Suprapubic skin (tissue), 4 donors: ENCODE measurements around the gene KIAA2012. TPM values are rescaled to one million over a fixed set of nuclear protein-coding genes. Genes with fewer than 3 reads are reported as not detected.

Experiments used
- DNase-seq, 2 donors: peaks; one replicate each; pipeline ENCODE4 v3.0.0-alpha.2; 2019; ENCODE audit warnings: low spot score in 2 of 2
- H3K27ac ChIP-seq: fragments of 200-600 bp; sonication (generic); one replicate; pipeline ENCODE4 v1.5.1; 2019
- H3K27me3 ChIP-seq: fragments of 200-600 bp; sonication (generic); one replicate; pipeline ENCODE4 v1.5.1; 2019
- H3K36me3 ChIP-seq: fragments of 200-600 bp; sonication (generic); one replicate; pipeline ENCODE4 v1.5.1; 2019
- H3K4me1 ChIP-seq: fragments of 200-600 bp; sonication (generic); one replicate; pipeline ENCODE4 v1.5.1; 2019
- H3K4me3 ChIP-seq: fragments of 200-600 bp; sonication (generic); one replicate; pipeline ENCODE4 v1.5.1; 2019; ENCODE audit warnings: mild to moderate bottlenecking
- H3K9me3 ChIP-seq: fragments of 200-600 bp; sonication (generic); one replicate; pipeline ENCODE4 v1.5.1; 2019
- CTCF ChIP-seq, 2 donors: fragments of 200-600 bp in 1 of 2; fragments of 450-650 bp in 1 of 2; sonication (generic) in 1 of 2; IDR thresholded peaks; one replicate each; pipeline ENCODE4 v1.5.1; 2016 to 2019; ENCODE audit warnings: antibody characterized with exemption in 2 of 2, mild to moderate bottlenecking in 1 of 2, moderate library complexity in 1 of 2
- EP300 ChIP-seq: sonication (generic); formaldehyde crosslinking; IDR thresholded peaks from one replicate; pipeline ENCODE4 v1.6.1; 2017; ENCODE audit warnings: antibody characterized with exemption
- POLR2A ChIP-seq, 2 donors: fragments of 450-650 bp; IDR thresholded peaks; one replicate each; pipeline ENCODE4 v1.6.1; 2017; ENCODE audit warnings: antibody characterized with exemption in 2 of 2, mild to moderate bottlenecking in 2 of 2, moderate library complexity in 2 of 2
- POLR2AphosphoS5 ChIP-seq, 3 donors: sonication (generic); formaldehyde crosslinking; IDR thresholded peaks; one replicate each; pipeline ENCODE4 v1.6.1; 2017; ENCODE audit warnings: antibody characterized with exemption in 3 of 3
- WGBS: methylation state at CpG from one replicate; pipeline ENCODE4 v1.1.5; 2018; 5-methylcytosine and 5-hydroxymethylcytosine counted together
- total RNA-seq, 4 donors: library from RNA; depleted of rRNA; stranded (reverse); fragments of >200 nt; gene quantifications; one replicate each; pipeline ENCODE4 v1.1.0, GENCODE V29; 2016

KIAA2012 gene
- total RNA-seq, 4 donors from 2014 or later = 0.16 TPM; not detected in 3

- DNase-seq = peak in 1 of 2 donors; percentile 7
- no peaks in the 10 kb centered on the region for H3K9me3 ChIP-seq
- 80% methylated on average over 5 of the region's 5 CpGs for whole genome bisulfite sequencing
- H3K4me3 ChIP-seq = no peak overlapping the region
- no peaks in the 10 kb centered on the region for H3K36me3 ChIP-seq
- H3K27ac ChIP-seq = no peak overlapping the region
- no peaks in the 10 kb centered on the region for H3K27me3 ChIP-seq
- TF ChIP-seq POLR2AphosphoS5 (IDR thresholded peaks at IDR 0.05) (no peak), POLR2A (IDR thresholded peaks at IDR 0.05) (no peak), CTCF (IDR thresholded peaks at IDR 0.05) (no peak), EP300 (no peak)
- no peaks in the 10 kb centered on the region for H3K4me1 ChIP-seq
Measured at GRCh38 chr2:202251494-202251893, 178.4 kb downstream of the KIAA2012 start.

Other genes with a start within 250 kb of the KIAA2012 start
- 10 to 100 TPM; 13.5 to 31.3 (median 23.6) TPM for gene FZD7, start 39.4 kb upstream of the KIAA2012 start, total RNA-seq
- 10 to 100 TPM; 29.0 to 44.0 (median 37.8) TPM for gene SUMO1, start 165.3 kb downstream of the KIAA2012 start, total RNA-seq
- 10 to 100 TPM; 48.0 to 96.9 (median 56.8) TPM for gene NOP58, start 192.5 kb downstream of the KIAA2012 start, total RNA-seq